Inferior parietal cortex (tissue), 1 donor: Measurements from ENCODE around the gene CD160.
A peak's percentile ranks its signal among the peaks of the same experiment; 100 is the strongest.
"Not testable (repeated sequence)": the region's sequence is repeated elsewhere in the genome, so short reads cannot be mapped to it uniquely, and the experiment has no call there.

Experiments used
- DNase-seq: peaks from one replicate; pipeline ENCODE4 v3.0.0-alpha.2; 2016; ENCODE audit errors: extremely low spot score

Gene CD160

DNA sequence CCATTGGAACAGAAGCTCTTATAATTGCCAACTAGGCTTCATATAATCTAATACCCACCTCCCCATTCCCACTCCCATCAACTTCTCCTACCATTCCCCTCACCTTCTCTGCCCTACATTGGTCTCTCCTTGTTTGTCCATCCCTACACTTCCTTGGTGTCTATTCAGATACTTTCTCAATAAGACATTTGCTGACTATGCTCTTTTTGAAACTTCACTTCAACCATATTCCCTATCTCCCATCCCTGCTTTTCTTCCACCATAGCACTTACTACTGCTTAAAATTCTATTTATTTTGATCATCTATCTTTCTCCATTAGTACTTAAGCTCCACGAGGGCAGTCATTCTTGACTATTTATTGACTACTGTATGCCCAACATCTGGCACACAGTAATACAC, 40.4 kb downstream of the CD160 start:
- no peak for DNase-seq

DNA sequence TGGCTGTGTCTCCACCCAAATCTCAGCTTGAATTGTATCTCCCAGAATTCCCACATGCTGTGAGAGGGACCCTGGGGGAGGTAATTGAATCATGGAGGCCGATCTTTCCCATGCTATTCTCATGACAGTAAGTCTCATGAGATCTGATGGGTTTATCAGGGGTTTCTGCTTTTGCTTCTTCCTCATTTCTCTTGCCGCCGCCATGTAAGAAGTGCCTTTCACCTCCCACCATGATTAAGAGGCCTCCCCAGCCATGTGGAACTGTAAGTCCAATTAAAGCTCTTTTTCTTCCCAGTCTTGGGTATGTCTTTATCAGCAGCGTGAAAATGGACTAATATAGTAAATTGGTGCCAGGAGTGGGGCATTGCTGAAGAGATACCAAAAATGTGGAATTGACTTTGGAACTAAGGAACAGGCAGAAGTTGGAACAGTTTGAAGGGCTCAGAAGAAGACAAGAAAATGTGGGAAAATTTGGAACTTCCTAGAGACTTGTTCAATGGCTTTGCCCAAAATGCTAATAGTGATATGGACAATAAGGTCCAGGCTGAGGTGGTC, 41.2 kb downstream of the CD160 start:
- not testable (repeated sequence) for DNase-seq

DNA sequence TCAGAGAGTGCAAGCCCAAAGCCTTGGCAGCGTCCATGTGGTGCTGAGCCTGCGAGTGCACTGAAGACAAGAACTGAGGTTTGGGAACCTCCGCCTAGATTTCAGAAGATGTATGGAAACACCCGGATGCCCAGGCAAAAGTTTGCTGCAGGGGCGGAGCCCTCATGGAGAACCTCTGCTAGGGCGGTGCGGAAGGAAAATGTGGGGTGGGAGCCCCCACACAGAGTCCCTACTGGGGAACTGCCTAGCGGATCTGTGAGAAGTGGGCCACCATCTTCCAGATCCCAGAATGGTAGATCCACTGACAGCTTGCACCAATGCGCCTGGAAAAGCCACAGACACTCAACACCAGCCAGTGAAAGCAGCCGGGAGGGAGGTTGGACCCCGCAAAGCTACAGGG, 42.2 kb downstream of the CD160 start:
- DNase-seq, result not testable (repeated sequence)

DNA sequence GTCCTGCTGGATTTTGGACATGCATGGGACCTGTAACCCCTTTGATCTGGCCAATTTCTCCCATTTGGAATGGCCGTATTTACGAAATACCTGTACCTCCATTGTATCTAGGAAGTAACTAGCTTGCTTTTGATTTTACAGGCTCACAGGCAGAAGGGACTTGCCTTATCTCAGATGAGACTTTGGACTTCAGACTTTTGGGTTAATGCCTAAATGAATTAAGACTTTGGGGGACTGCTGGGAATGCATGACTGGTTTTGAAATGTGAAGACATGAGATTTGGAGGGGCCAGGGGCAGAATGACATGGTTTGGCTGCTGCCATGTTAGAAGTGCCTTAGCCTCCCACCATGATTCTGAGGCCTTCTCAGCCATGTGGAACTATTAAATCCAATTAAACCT, 42.7 kb downstream of the CD160 start:
- DNase-seq, result not testable (repeated sequence)

GRCh38 chr1:145764231-145764940, 45.1 kb downstream of the CD160 start:
- DNase-seq, result not testable (repeated sequence)

- not testable (repeated sequence) for DNase-seq
Measured at GRCh38 chr1:145765127-145765526, 45.8 kb downstream of the CD160 start.

GRCh38 chr1:145765585-145766360, 46.5 kb downstream of the CD160 start:
- not testable (repeated sequence) for DNase-seq

GRCh38 chr1:145766926-145767325, 47.6 kb downstream of the CD160 start:
- not testable (repeated sequence) for DNase-seq

DNA sequence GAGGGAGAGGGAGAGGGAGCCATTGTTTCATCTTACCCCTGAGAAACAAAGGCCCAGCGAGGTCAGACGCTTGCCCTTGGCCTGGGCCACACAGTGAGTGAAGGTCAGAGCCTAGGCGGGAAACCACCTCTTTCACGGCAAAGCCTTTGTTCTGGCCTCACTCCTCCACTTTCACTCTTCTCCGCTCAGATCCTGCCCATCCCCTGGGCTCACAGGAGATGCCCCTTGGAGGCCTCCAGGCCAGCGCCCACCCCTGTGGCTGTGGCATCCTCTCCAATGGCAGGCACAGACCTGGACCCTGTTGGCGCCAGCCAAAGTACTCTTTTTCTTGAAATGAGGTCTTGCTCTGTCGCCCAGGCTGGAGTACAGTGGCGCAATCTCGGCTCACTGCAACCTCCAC, 48.7 kb downstream of the CD160 start:
- DNase-seq, result not testable (repeated sequence)

DNA sequence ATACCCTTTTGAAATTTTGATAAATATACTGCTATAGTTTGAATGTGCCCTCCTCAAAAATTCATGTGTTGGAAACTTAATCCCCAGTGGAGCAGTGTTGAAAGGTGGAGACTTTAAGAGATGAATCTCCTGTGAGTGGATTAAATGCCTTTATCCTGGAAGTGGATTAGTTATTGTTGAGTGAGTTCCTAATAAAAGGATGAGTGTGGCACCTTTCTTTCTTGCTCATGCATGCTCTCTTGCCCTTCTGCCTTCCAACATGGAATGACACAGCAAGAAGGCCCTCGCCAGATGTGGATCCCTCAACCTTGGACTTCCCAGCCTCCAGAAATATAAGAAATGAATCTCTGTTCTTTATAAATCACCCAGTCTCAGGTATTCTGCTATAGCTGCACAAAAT, 51.8 kb downstream of the CD160 start:
- no peak for DNase-seq

DNA sequence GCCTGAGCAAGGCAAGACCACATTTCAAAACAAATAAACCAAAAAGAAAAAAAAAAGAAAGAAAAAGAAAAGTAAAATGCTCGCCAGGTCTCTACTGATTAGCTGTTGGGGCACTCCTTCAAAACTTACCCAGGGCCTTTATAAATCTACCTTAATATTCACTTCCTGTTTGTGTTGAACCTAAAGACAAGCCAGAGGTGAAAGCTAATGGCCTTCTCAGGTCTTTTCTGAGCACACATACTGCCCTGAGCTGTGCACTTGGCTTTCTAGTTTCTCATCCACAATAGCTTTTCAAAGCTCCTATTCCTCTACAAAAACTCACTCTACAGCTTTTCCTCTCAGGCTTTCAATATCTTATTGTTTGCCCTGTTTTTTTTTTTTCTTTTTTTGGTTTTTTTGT, 54.1 kb downstream of the CD160 start:
- DNase-seq, result no peak

GRCh38 chr1:145777357-145778145, 58.3 kb downstream of the CD160 start:
- no peak for DNase-seq

DNA sequence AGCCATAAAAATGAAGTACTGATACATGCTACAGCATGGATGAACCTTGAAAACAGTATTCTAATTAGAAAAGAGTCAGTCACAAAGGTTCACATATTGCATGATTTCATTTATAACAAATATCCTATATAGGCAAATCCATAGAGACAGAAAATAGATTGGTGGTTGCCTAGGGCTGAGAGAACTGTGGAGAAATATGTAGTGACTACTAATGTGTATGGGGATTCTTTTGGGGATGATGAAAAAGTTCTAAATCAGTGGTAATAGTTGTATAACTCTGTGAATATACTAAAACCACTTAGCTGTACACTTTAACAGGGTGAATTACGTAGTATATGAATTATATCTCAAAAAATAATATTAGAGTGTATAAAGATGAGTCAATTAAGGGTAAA, 58.8 kb downstream of the CD160 start:
- no peak for DNase-seq

- DNase-seq, result peak; percentile 45
Measured at GRCh38 chr1:145782272-145783099, 63.2 kb downstream of the CD160 start.

GRCh38 chr1:145784409-145784808, 65.1 kb downstream of the CD160 start:
- DNase-seq, result no peak

GRCh38 chr1:145785547-145785946, 66.2 kb downstream of the CD160 start:
- no peak for DNase-seq

DNA sequence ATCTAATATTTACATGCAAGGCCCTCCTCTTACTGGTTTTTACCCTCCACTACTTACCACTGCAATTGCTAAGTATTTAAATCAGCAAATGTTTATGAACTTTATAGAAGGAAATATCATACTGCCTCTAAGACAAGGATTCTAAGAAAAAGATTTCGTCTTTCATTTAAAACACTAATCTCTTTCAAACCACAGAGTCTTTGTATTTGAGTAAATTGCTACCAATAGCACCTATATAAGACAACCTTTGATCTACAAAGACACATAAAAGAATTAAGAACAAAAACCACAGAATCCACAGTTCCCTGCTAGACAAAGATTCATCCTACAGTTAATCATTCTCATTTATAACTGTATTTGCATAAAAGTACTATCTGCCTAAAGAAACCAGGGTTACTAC, 67.0 kb downstream of the CD160 start:
- DNase-seq, result no peak

DNA sequence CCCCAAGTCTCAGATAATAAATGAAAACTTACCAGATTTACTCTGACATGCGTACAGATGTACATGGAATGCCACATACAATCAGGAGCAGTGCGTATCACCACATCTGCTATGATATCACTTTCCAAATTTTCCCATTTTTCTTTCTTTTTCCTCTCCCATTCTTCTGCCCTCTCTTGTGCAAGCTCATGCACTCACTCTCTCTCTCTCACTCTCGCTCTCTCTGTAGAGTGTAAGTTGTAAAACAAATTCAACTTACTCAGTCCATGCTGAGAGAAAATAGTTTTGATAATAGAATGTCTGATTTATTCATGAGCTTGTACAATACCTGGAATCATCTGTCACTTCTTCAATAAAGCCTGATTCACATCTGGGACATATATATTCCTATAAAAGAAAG, 69.3 kb downstream of the CD160 start:
- DNase-seq, result no peak
